WI38 (cell line): ENCODE measurements around the gene HOXB5.

Experiments
- H3K4me3 ChIP-seq: 2 replicates; pipeline ENCODE4 v1.5.1; 2011; ENCODE audit warnings: low read depth, mild to moderate bottlenecking, control low read depth, low read length
- TF ChIP-seq, protein P1 (sequence below): IDR thresholded peaks from 2 replicates; pipeline ENCODE4 v1.5.1; 2012; ENCODE audit warnings: low read depth, mild to moderate bottlenecking, control low read depth, low read length

HOXB5 gene

DNA sequence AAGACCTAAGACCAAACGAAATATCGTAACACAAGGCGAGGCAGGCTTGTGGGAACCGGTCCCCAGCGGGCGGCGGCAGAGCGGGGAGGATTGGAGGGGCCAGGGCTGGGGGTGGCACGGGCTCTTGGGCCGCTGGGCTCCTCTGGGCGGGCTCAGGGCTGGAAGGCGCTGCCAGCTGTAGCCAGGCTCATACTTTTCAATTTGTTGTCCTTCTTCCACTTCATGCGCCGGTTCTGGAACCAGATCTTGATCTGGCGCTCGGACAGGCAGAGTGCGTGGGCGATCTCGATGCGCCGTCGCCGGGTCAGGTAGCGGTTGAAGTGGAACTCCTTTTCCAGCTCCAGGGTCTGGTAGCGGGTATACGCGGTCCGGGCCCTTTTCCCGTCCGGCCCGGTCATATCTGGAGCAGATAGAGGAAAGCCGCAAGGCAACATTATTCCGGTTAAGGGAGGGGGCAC, 1.5 kb downstream of the HOXB5 start:
- TF ChIP-seq, protein P1, sequence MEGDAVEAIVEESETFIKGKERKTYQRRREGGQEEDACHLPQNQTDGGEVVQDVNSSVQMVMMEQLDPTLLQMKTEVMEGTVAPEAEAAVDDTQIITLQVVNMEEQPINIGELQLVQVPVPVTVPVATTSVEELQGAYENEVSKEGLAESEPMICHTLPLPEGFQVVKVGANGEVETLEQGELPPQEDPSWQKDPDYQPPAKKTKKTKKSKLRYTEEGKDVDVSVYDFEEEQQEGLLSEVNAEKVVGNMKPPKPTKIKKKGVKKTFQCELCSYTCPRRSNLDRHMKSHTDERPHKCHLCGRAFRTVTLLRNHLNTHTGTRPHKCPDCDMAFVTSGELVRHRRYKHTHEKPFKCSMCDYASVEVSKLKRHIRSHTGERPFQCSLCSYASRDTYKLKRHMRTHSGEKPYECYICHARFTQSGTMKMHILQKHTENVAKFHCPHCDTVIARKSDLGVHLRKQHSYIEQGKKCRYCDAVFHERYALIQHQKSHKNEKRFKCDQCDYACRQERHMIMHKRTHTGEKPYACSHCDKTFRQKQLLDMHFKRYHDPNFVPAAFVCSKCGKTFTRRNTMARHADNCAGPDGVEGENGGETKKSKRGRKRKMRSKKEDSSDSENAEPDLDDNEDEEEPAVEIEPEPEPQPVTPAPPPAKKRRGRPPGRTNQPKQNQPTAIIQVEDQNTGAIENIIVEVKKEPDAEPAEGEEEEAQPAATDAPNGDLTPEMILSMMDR, result no peak
- peak overlapping the region; percentile 89 for H3K4me3 ChIP-seq

DNA sequence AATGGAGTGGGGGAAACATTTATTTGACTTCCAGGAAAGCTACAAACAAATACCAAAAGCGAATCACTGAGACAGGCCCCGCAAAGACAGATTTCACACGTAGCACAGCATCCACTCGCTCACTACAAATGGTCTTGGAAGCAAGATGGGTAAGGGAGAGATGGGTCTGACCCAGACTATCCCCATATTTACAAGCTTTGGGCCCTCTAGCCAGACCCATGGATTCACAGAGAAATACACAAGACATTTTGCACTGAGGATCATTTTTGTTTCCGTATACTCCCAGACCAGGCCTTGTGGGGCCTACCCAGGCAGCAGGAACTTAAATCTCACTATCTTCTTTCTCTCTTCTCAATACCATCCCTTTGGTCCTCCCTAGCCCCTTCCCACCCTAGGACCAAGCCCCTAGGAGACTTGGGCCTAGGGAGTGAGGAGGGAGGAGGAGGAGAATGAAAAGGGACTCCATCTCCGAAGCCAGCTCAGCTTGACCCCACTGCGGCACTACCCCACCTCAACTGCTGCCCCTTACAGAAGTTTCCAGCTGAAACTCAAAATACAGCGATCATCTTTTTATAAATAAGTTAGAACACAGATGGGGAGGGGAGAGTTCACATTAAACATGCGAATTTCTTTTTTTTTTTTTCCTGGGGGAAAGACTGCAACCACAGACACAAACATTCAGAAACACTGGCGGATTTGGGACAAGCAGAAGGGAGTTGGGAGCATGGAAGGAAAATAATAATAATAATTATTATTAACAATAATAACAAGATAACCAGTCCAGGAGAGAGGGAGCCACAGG, 2.1 kb downstream of the HOXB5 start:
- peak overlapping the region; percentile 89 for H3K4me3 ChIP-seq
- TF ChIP-seq, protein P1, result no peak

DNA sequence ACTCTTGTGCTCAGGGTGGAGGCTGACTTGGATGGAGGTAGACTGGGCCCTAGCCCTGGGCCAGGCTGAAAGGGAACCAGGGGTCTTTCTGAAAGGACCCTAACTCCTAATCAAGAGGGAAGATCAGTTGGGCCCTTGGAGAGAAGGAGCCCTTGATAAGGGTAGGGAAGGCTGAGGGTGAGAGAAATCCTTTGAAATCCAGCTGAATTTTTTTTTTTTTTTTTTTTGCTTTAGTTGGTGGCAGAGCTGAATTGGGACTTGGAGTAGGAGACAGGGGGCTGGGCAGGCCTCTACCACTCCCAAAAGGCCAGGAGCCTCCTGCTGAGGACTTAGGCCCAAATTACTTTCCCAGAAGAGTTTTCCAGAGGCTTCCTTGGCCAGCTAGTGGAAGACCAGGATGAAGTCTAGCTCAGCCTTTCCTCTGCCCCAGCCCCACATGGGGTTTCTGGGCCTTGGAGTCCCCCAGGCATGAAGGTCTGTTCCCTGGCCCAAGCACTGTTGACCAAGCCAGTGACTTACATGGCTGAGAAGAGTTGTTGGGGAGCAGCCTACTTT, 2.9 kb downstream of the HOXB5 start:
- H3K4me3 ChIP-seq, result peak overlapping the region; percentile 89
- TF ChIP-seq, protein P1, result no peak

DNA sequence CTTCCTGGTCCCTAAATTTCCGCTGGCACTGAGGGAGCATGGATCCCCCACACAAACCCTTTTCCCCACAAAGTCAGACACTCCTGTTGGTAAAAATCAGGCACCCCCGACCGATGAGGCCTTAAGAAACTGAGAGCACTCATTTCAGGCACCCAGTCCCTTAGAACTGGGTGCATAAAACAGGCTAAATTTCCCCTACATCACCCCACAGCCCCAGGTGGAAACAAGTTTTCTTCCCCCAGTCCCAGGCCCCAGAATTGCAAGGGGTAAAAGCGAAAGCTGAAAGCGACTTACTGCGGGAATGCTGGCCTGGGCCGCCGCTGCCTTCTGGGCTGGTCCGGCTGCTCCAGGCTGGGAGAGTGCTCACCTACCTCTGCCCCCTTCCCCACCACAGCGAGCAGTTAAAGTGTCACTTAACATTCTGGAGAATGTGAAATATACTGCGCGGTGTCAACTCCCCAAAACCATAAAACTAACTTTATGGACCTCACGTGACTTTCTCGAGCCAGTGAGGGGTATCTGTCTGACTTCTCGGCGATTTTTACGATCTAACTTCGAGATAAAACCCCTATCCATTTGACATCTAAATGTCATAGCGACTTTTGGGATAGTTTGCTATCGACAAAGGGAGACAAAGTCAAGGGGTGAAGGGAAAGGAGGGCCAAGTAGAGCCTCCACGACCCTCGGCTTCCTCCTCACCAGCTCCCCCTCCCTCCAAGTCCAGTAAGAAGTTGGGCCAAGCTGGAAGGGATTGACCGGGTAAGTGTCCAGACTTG, 3.6 kb downstream of the HOXB5 start, which contains the start of gene HOXB3:
HOXB3 (minus strand) TSS at position 411 of the 776 bp plus-strand sequence. CDS start 37,767 bp downstream, outside the sequence.
- TF ChIP-seq, protein P1, result no peak
- peak within 1 kb of the TSS; percentile 89 for H3K4me3 ChIP-seq

DNA sequence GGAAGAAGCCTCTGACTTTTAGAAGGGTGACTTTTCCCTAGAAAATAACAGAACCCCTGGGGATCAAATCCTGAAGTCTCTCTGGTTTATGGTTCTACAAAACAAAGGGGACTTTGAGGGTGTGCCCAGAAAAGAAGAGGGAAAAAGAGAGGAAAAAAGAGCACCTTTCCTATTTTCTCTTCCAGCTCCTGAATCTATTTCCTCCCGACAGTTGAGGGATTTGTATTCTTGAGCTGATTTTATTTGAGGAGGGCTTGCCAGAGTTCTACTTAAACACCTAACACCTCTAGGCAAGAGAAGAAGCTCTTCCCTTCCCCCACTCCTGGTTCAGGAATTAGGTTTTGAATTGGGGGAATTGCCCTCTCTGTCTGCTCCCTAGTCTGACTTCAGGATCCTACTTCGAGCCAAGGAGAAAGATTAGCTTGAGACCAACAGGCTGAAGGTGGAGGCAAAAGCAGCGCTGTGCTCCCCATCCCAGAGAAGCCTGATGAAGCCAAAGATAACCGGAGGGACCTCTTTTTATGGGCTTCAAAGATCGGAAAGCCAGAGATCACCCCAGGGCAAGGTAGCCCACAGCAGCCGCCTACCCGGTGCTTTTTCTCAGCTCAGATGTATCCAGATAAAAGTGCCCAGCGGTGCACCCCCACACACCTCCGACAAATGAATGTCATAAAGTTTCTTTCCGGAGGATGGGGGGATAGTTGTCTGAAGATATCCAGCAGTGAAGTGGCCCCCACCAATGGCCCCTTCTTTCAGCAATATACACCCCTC, 4.3 kb downstream of the HOXB5 start:
- H3K4me3 ChIP-seq, result peak overlapping the region; percentile 89

DNA sequence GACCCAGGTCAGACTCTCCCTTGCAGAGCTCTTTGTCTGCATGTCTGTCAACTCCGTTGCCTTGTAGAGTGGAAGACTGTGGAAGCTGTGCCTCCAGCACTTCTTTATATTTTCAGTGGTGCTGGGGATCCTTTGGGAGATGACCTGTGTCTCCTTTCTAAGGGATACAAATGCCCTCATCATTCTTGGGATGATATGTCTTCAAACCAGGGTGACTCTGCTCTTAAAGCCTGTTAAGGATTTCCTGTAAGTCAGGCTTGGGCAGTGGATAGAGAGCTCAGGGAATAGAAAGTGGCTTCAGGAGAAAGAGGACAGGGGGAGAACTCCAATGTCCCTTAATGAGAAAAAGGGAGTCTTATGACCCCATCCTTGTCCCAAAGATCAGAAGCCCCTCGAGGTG, 5.1 kb downstream of the HOXB5 start:
- TF ChIP-seq, protein P1, result no peak
- peak overlapping the region; percentile 89 for H3K4me3 ChIP-seq

More for the DNA sequence above, 4.3 kb downstream of the HOXB5 start:
- TF ChIP-seq, protein P1, result no peak
